ENCODE measurements around the gene AGL.

- TF ChIP-seq CTCF (IDR thresholded peaks at IDR 0.05): no peak
- TF ChIP-seq POLR2A (IDR thresholded peaks at IDR 0.05): no peak
Measured at GRCh38 chr1:99801584-99801983, 48.6 kb upstream of the AGL start.
